ENCODE data around the gene GGA3.
A peak's percentile ranks its signal among the peaks of the same experiment; 100 is the strongest.
"Not testable (repeated sequence)": the region's sequence is repeated elsewhere in the genome, so short reads cannot be mapped to it uniquely, and the experiment has no call there.

The GGA3 gene

DNA sequence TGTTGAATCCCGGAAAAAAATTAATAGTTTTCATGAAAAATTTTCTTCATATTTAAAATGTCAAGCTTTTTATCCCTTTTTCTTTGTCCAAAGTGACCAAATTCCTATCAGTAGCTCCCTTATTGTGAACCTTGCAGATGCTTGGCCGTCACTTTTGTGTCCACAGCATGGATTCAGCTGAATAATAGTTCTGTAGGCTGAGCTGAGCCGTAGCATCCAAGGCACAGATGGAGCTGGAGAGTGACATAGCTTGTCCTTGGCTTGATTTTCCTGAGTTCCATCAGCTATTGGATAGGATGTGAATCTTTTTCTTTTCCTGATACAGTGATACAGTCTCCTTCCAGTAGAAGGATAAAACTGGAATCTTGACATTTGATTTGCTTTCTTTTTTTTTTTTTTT lies 52.3 kb downstream of the GGA3 start:
- no peak for DNase-seq

DNA sequence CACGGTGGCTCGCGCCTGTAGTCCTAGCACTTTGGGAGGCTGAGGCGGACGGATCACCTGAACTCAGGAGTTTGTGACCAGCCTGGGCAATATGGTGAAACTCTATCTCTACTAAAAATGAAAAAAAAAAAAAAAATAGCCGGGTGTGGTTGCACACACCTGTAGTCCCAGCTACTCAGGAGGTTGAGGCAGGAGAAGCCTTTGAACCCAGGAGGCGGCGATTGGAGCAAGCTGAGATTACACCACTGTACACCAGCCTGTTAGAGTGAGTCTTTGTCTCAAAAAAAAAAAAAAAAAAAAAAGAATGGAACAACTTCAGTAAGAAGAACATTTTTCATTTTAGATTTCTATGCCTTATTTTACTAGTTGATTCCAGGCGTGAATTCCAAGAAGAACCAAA lies 53.2 kb downstream of the GGA3 start:
- DNase-seq, result no peak

DNA sequence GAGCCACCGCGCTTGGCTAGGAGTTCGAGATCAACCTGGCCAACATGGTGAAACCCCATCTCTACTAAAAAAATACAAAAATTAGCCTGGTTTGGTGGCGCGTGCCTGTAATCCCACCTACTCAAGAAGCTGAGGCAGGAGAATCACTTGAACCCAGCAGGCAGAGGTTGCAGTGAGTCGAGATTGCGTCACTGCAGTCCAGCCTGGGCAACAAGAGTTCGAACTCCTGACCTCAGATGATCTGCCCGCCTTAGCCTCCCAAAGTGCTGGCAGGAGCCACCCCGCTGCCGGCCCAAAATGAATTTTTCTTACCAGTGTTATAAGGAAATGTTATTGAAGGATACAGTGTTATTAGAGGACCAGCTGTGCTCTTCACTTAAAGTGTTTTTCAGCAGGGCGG lies 53.6 kb downstream of the GGA3 start:
- DNase-seq, result no peak

DNA sequence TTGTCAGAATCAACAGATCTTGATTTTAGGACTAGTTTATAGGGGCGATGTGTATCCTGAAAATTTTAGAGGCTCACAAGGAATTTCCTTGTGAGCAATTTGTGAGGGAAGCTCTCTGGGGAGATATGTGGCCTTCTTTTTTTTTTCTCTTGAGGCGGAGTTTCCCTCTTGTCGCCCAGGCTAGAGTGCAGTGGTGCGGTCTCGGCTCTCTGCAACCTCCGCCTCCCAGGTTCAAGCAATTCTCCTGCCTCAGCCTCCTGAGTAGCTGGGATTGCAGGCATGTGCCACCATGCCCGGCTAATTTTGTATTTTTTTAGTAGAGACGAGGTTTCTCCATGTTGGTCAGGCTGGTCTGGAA lies 54.4 kb downstream of the GGA3 start:
- DNase-seq, result not testable (repeated sequence)

DNA sequence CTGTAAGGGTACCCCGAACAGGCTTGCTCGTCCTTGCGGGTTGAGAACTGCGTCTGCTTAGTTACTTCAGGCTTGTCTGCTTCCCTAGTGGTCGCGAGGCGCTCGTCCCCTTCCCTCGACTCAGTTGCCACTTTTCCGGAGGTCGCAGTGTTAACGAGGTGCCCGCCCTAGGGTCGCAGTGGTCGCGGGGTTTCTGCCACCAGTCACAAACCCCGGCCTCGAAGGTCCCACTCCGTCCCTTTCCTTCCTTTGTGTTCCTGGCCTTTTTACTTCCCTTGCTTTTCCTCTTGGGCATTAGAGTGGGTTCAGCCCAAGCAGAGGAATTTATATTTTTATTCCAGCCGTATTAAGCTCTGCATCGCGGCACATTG lies 55.6 kb downstream of the GGA3 start:
- no peak for DNase-seq

DNA sequence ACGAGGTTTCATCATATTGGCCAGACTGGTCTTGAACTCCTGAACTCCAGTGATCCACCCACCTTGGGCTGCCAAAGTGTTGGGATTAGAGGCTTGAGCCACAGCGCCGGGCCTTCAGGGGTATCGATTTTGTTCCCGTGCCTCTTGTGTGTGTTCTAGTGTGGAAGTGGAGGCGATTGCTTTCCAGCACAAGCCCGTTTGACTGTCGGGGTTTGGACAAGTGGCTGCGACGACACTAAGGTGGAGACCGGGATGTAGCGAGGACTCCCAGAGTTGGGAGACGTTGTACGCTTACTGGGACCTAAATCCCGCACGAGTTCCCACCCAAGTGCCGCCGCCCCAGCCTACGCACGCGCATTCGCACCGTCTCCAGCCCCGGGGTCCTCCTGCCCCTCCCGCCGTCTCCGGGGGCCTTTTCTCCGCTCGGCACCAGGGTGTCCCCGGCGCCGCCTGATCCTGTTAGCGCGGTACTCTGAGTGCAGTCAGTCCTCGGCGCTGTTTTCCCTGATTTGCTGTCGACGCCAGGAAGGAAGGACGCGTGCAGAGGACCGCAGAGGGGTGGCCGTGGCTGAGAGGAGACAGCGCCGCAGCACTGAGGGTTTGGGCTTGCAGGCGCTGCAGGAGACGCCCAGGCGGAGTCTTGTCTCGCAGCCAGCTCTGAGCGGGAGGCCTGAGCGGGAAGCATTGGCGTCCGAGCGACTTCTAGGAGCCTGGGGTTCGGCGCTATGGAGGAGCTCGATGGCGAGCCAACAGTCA lies 56.2 kb downstream of the GGA3 start, which contains the start of gene NUP85:
Gene NUP85, plus strand, starts transcription at position 643 of the 756 bp plus-strand sequence. Its CDS starts 83 bp downstream, at position 726.
- DNase-seq, result peak; percentile 92

DNA sequence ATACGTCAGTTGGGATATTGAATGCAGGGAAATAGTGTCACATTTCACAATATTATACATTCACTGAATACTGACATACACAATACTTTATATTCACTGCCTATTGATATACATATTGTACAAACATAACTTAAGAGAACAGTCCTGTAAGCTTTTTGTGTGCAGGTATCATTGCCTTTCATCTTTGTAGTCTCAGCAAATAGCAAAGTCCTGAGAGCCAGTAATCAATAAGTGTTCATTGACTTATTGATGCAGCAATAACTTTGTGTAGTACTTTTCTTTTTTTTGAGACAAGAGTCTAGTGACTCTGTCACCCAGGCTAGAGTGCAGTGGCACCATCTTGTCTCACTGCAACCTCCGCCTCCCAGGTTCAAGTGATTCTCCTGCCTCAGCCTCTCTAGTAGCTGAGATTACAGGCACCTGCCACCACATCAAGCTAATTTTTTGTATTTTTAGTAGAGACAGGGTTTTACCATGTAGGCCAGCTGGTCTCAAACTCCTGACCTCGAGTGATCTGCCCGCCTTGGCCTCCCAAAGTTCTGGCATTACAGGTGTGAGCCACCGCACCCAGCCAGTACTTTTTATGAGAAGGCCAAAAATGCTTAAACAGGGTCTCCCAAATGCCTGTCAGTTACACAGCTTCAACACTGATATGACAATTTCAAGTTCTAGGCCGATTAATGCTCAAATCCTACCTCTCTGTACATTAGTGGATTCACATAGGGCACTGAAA lies 61.4 kb downstream of the GGA3 start:
- DNase-seq, result no peak

DNA sequence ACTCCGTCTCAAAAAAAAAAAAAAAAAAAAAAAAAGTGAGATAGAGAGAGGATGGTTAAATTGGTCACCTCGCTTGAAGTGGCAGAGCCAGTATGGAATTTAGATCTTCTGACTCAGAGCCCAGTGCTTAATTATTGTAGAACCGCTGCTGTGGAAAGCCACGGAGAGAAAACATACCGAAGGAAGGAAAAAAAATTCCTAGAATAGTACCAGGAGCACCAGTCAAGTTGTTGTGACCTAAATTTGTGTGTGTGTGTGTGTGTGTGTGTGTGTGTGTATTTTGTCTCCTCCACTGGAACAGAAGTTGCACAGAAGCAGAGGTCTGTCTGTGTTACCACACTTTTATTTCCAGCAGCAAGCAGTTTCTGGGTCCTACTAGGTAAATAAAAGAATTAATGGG lies 66.5 kb downstream of the GGA3 start:
- DNase-seq, result peak; percentile 80

DNA sequence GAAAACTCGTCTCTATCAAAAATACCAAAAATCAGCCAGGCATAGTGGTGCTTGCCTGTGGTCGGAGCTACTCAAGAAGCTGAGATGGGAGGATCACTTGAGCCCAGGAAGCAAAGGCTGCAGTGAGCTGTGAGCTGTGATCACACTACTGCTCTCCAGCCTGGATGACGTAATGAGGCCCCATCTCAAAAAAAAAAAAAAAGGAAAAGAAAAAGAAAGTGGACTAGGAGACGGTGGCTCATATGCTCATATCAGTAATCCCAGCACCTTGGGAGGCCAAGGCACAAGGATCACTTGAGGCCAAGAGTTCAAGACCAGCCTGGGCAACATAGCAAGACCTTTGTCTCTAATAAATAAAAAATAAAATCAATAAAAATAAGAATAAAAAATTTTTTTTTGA lies 69.8 kb downstream of the GGA3 start:
- DNase-seq, result peak; percentile 15

DNA sequence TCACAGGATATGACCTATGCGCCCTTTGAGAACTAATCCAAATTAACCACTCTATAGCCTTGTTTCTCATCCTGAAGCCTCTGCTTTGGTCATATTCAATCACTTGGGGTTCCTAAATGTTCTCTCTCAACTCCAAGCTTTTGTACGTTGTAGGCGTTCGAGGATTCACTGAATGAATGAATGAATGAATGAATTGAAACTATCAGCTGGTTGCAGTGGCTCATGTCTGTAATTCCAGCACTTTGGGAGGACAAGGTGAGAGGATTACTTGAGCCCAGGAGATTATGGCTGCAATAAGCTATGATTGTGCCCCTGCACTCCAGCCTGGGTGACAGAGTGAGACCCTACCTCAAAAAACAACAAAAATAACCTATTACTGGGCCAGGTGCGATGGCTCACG lies 72.8 kb downstream of the GGA3 start:
- no peak for DNase-seq
